HG03025 (cell line): ENCODE results near the gene EEA1.

Experiments used
- ATAC-seq: cut with Tn5 transposase; IDR thresholded peaks from one replicate; pipeline ENCODE4 v1.9.1; 2021; ENCODE audit warnings: mild to moderate bottlenecking, moderate library complexity; ENCODE audit not compliant: unreplicated experiment, low FRiP score

The EEA1 gene

GRCh38 chr12:92726850-92727249 is 202.2 kb downstream of the EEA1 start:
- ATAC-seq = no peak

- no peak for ATAC-seq
Observed at GRCh38 chr12:92722897-92723296, 206.2 kb downstream of the EEA1 start.

- no peak for ATAC-seq
Observed at GRCh38 chr12:92721656-92722055, 207.4 kb downstream of the EEA1 start.

GRCh38 chr12:92721130-92721529 is 208.0 kb downstream of the EEA1 start:
- ATAC-seq = no peak
